Left renal cortex interstitium (tissue), 4 donors: ENCODE results near the gene NRIP1. TPM values are rescaled to one million over a fixed set of nuclear protein-coding genes. Genes with fewer than 3 reads are reported as not detected.
"Not testable (repeated sequence)": the region's sequence is repeated elsewhere in the genome, so short reads cannot be mapped to it uniquely, and the experiment has no call there.

Experiments used
- DNase-seq, 4 donors: peaks; one replicate each; pipeline ENCODE4 v3.0.0-alpha.2; 2013; ENCODE audit warnings: low read depth in 4 of 4, low spot score in 2 of 4, missing footprints in 1 of 4
- polyA plus RNA-seq, 4 donors: library from polyadenylated mRNA; unstranded; fragments of 120-200 nt; gene quantifications; one replicate each; pipeline ENCODE4 v1.2.1, GENCODE V29; 2013; ENCODE audit not compliant: insufficient read length in 4 of 4

The NRIP1 gene
- polyA plus RNA-seq, 4 donors: 49.2 to 69.9 (median 58.9) TPM

GRCh38 chr21:15039607-15040299 is 25.0 kb downstream of the NRIP1 start:
- no peak for DNase-seq

GRCh38 chr21:15037900-15038293 is 26.9 kb downstream of the NRIP1 start:
- DNase-seq: no peak

GRCh38 chr21:15037095-15037899 is 27.5 kb downstream of the NRIP1 start:
- DNase-seq: no peak

GRCh38 chr21:15036189-15036588 is 28.6 kb downstream of the NRIP1 start:
- no peak for DNase-seq

GRCh38 chr21:15034126-15034853 is 30.5 kb downstream of the NRIP1 start:
- no peak for DNase-seq

- DNase-seq: no peak
Measured at GRCh38 chr21:15031790-15032357, 32.9 kb downstream of the NRIP1 start.

GRCh38 chr21:15031362-15031761 is 33.4 kb downstream of the NRIP1 start:
- not testable (repeated sequence) for DNase-seq

- not testable (repeated sequence) for DNase-seq
Measured at GRCh38 chr21:15030861-15031260, 33.9 kb downstream of the NRIP1 start.

GRCh38 chr21:15029077-15029476 is 35.7 kb downstream of the NRIP1 start:
- DNase-seq: no peak

- DNase-seq: no peak
Measured at GRCh38 chr21:15028186-15028585, 36.6 kb downstream of the NRIP1 start.

- no peak for DNase-seq
Measured at GRCh38 chr21:15027056-15027455, 37.7 kb downstream of the NRIP1 start.

- DNase-seq: no peak
Measured at GRCh38 chr21:15026370-15026769, 38.4 kb downstream of the NRIP1 start.

GRCh38 chr21:15023776-15024175 is 41.0 kb downstream of the NRIP1 start:
- DNase-seq: no peak

GRCh38 chr21:15022608-15023261 is 42.1 kb downstream of the NRIP1 start:
- no peak for DNase-seq

- no peak for DNase-seq
Measured at GRCh38 chr21:15020797-15021196, 44.0 kb downstream of the NRIP1 start.

- DNase-seq: no peak
Measured at GRCh38 chr21:15018382-15018781, 46.4 kb downstream of the NRIP1 start.

GRCh38 chr21:15015622-15016471 is 49.0 kb downstream of the NRIP1 start:
- DNase-seq: no peak

GRCh38 chr21:15014221-15014620 is 50.6 kb downstream of the NRIP1 start:
- no peak for DNase-seq

- DNase-seq: no peak
Measured at GRCh38 chr21:15011967-15012366, 52.8 kb downstream of the NRIP1 start.

GRCh38 chr21:15010645-15011044 is 54.2 kb downstream of the NRIP1 start:
- DNase-seq: no peak
